Osteoblast (primary cell): Measurements from ENCODE around the gene ADPRS. TPM values are rescaled to one million over a fixed set of nuclear protein-coding genes. Genes with fewer than 3 reads are reported as not detected.

Experiments used
- DNase-seq: peaks from one replicate; pipeline ENCODE4 v3.0.0; 2011; ENCODE audit warnings: low spot score, mixed read lengths; ENCODE audit not compliant: insufficient read length; ENCODE audit errors: missing footprints
- H2AFZ ChIP-seq: 2 replicates; pipeline ENCODE4 v1.6.0; 2011; ENCODE audit warnings: mild to moderate bottlenecking, low read length
- H3K27ac ChIP-seq: 2 replicates; pipeline ENCODE4 v1.5.1; 2011; ENCODE audit warnings: mild to moderate bottlenecking, low read depth, low read length, moderate library complexity
- H3K27me3 ChIP-seq: 2 replicates; pipeline ENCODE4 v1.6.0; 2012; ENCODE audit warnings: mild to moderate bottlenecking, control low read depth, inconsistent platforms, low read length, moderate library complexity; ENCODE audit not compliant: insufficient read depth
- H3K36me3 ChIP-seq: 2 replicates; pipeline ENCODE4 v1.5.1; 2011; ENCODE audit warnings: mild to moderate bottlenecking, low read length, control low read depth, moderate library complexity; ENCODE audit not compliant: insufficient read depth
- H3K4me1 ChIP-seq: 2 replicates; pipeline ENCODE4 v1.5.1; 2011; ENCODE audit warnings: mild to moderate bottlenecking, low read length, control low read depth, moderate library complexity; ENCODE audit not compliant: insufficient read depth
- H3K4me2 ChIP-seq: 2 replicates; pipeline ENCODE4 v1.6.0; 2011; ENCODE audit warnings: mild to moderate bottlenecking, low read length; ENCODE audit not compliant: insufficient read depth
- H3K4me3 ChIP-seq: fragments of 200-600 bp; sonication (generic); 3 replicates; pipeline ENCODE4 v1.5.1; 2012; ENCODE audit warnings: mild to moderate bottlenecking, low read length, inconsistent platforms; ENCODE audit not compliant: insufficient read depth
- H3K79me2 ChIP-seq: 2 replicates; pipeline ENCODE4 v1.6.0; 2012; ENCODE audit warnings: mild to moderate bottlenecking, low read length, control low read depth, inconsistent platforms; ENCODE audit not compliant: insufficient read depth
- H3K9me3 ChIP-seq: 2 replicates; pipeline ENCODE4 v1.5.1; 2011; ENCODE audit warnings: low read depth, low read length, control low read depth
- H4K20me1 ChIP-seq: 2 replicates; pipeline ENCODE4 v1.6.0; 2012; ENCODE audit warnings: mild to moderate bottlenecking, low read length, control low read depth; ENCODE audit not compliant: insufficient read depth
- total RNA-seq: library from RNA; depleted of rRNA; stranded (reverse); fragments of >200 nt; gene quantifications from 2 replicates; pipeline ENCODE4 v1.2.3, GENCODE V29; 2012
- TF ChIP-seq, protein P1 (sequence below): IDR thresholded peaks from 2 replicates; pipeline ENCODE4 v1.5.1; 2011; ENCODE audit warnings: mild to moderate bottlenecking, low read depth, low read length, moderate library complexity; ENCODE audit errors: extremely low read depth

ADPRS gene
- total RNA-seq, 1 donor = 24.2 TPM

DNA sequence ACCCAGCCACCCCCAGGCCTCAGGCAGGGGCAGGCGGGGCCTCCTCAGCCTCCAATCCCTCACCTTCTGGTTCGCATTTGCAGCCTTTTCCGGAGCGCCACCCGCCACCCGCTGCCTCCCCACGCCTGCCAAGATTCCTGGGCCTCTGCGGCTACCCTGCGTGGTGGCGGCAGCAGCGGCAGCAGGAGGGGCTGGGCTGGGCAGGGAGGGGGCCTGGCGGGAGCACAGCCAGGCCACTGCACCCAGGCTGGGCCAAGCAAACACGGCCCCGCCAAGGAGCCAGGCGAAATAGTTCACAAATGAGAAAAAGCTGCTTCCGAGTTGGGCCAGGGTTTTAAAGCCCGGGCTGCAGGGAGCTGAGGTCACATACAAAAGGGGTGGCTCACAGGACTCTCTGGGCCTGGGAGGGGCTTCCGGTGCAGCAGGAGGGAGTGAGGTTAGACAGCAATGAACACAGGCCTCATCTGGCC lies 26.5 kb downstream of the ADPRS start:
- H3K4me2 ChIP-seq = peak overlapping the region; percentile 65
- peaks cover 31% of the 10 kb centered on the region for H3K4me1 ChIP-seq
- no peaks in the 10 kb centered on the region for H3K27me3 ChIP-seq
- peak overlapping the region; percentile 72 for H2AFZ ChIP-seq
- H4K20me1 ChIP-seq = no peaks in the 10 kb centered on the region
- TF ChIP-seq, protein P1, sequence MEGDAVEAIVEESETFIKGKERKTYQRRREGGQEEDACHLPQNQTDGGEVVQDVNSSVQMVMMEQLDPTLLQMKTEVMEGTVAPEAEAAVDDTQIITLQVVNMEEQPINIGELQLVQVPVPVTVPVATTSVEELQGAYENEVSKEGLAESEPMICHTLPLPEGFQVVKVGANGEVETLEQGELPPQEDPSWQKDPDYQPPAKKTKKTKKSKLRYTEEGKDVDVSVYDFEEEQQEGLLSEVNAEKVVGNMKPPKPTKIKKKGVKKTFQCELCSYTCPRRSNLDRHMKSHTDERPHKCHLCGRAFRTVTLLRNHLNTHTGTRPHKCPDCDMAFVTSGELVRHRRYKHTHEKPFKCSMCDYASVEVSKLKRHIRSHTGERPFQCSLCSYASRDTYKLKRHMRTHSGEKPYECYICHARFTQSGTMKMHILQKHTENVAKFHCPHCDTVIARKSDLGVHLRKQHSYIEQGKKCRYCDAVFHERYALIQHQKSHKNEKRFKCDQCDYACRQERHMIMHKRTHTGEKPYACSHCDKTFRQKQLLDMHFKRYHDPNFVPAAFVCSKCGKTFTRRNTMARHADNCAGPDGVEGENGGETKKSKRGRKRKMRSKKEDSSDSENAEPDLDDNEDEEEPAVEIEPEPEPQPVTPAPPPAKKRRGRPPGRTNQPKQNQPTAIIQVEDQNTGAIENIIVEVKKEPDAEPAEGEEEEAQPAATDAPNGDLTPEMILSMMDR = no peak
- peak overlapping the region; percentile 30 for H3K4me3 ChIP-seq
- H3K27ac ChIP-seq = peak overlapping the region; percentile 61
- no peaks in the 10 kb centered on the region for H3K36me3 ChIP-seq
- no peaks in the 10 kb centered on the region for H3K79me2 ChIP-seq
- no peaks in the 10 kb centered on the region for H3K9me3 ChIP-seq
- DNase-seq = peak; percentile 96

DNA sequence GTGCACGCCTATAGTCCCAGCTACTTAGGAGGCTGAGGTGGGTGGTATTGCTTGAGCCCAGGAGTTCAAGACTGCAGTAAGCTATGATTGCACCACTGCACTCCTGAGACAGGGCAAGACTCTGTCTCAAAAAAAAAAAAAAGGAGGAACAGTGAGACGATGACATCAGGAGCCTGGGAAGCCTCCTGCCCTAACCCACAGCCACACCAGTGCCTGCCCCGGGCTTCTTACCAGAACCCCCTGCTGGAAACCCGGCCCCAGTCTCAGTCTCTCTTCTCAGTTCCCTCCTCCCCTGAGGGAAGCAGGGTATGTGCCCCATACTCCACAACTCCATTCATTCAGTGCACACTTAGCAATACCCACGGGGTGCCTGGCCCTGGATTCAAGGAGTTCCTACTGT lies 27.2 kb downstream of the ADPRS start:
- H3K4me3 ChIP-seq = no peak overlapping the region
- H4K20me1 ChIP-seq = no peaks in the 10 kb centered on the region
- H3K4me1 ChIP-seq = peaks cover 31% of the 10 kb centered on the region
- H3K27me3 ChIP-seq = no peaks in the 10 kb centered on the region
- H3K27ac ChIP-seq = peak overlapping the region; percentile 61
- H3K4me2 ChIP-seq = peak overlapping the region; percentile 65
- peak; percentile 94 for DNase-seq
- H3K79me2 ChIP-seq = no peaks in the 10 kb centered on the region
- TF ChIP-seq, protein P1 = no peak
- H3K36me3 ChIP-seq = no peaks in the 10 kb centered on the region
- H2AFZ ChIP-seq = peak overlapping the region; percentile 53
- H3K9me3 ChIP-seq = no peaks in the 10 kb centered on the region

DNA sequence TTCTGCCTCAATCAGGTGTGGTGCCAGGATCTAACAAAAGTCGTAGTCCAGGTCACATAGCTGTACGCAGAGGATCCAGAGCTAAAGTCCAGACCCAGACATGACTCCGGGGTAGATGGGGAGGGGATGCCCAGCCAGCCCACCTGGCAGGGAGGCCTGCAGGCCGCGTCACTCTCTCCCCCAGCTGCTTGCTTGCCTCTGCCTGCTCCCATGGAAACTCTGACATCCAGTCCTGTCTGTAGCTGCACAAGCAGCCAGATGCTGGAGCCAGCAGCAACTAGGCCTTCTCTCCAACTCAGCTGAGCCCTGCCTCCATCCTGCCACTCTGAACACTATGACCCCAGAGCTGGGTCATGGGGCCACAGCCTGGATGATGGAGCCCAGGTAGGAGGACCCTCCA lies 28.2 kb downstream of the ADPRS start:
- Histone ChIP-seq H3K27me3 (no peaks in the 10 kb centered on the region), H3K27ac (no peak overlapping the region), H4K20me1 (no peaks in the 10 kb centered on the region), H3K4me3 (no peak overlapping the region), H2AFZ (no peak overlapping the region), H3K79me2 (no peaks in the 10 kb centered on the region), H3K9me3 (no peaks in the 10 kb centered on the region), H3K4me1 (peaks cover 31% of the 10 kb centered on the region), H3K4me2 (no peak overlapping the region), H3K36me3 (no peaks in the 10 kb centered on the region)
- peak; percentile 56 for DNase-seq
- TF ChIP-seq, protein P1 = no peak

DNA sequence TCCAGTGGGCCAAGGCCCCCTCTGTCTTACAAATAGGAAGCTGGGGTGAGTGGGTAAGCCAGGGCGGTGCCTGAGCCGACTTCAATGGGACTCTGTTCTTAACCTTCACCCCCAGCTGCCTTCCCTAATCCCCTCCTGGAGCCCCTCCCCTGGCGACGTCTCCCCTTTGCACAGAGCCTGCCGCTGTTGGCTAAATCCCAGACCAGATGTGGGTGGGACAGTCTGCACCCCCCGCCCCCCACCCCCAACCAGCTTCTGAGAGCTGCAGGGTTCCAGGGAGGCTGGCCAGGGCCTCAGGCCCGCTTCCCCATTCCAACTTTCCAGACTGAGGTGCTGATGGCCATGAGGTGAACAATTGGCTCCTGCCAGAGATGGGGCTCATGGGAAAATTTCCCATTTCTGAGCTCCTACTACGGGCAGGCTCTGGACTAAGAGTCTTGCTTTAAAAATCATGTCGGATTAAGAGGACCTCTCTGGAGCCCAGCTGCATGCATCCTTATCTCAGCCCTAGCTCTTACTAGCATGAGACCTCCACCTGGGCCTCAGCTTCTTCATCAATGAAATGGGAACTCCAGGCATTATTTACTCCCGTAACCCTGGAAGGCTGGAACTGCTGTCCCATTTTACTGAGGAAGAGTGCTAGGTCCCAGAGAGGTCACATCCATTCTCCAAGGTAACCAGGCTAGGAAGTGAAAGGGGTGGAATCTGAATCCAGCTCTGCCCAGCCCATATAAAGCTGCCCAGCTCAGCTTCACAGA lies 29.9 kb downstream of the ADPRS start:
- Histone ChIP-seq H3K9me3 (no peaks in the 10 kb centered on the region), H2AFZ (no peak overlapping the region), H3K27me3 (no peaks in the 10 kb centered on the region), H3K27ac (no peak overlapping the region), H3K4me3 (no peak overlapping the region), H3K79me2 (no peaks in the 10 kb centered on the region), H3K4me1 (peaks cover 34% of the 10 kb centered on the region), H3K36me3 (no peaks in the 10 kb centered on the region), H4K20me1 (no peaks in the 10 kb centered on the region), H3K4me2 (no peak overlapping the region)
- peak; percentile 39 for DNase-seq
- TF ChIP-seq, protein P1 = no peak
